Measurements from ENCODE around the gene RTN4RL2.

Gene RTN4RL2

DNA sequence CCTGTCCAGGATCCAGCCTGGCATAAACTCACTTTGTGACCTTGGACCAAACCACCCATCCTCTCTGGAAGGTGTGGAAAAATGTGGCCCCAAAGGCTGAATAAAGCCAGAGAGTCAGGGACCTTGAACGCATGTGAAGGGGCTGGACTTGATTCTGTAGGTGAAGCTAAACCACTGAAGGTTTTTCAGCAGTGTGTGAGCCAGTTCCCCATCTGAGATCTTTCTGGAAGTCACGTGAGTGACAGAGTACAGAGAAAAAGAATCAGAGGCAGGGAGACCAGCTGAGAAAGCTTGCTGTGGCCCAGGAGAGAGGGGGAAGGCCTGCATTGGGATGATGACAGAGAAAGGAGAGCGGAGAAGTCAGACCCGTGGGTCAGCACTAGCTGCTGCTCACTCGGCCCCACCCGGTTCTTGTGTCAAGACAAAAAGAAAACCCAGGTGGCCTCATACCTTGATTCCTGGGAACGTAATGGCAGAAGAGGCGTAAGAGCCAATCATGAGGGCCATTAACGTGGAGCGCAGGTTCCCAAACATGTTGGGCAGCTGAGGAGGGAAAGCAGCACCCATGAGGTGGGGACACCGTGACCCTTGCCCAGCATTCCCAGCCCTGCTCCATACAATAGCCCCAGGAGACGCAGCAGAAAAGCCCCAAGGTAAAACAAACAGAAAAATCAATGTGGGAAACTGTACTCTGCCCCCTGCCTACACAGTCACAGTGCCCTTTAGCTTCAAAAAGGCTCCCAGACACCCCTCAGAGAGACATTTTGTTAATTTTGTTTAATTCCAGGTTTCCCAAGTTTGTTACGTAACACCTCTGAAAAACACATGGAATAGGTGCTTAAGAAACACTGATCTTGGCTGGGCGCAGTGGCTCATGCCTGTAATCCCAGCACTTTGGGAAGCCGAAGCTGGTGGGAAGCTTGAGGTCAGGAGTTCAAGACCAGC is 37.2 kb downstream of the RTN4RL2 start:
- POLR2A ChIA-PET: interaction anchor here (1.0 kb wide), 1 partner anchor 18 kb away, joined by 4 read pairs; the partner anchor contains the start of gene SLC43A1
- CTCF ChIA-PET: interaction anchor here (0.6 to 1.2 kb wide), 4 partner anchors 13 to 171 kb away, joined by 3 read pairs; no protein-coding TSS in a partner anchor
- no peak for DNase-seq (ENCODE audit: extremely low spot score)

DNA sequence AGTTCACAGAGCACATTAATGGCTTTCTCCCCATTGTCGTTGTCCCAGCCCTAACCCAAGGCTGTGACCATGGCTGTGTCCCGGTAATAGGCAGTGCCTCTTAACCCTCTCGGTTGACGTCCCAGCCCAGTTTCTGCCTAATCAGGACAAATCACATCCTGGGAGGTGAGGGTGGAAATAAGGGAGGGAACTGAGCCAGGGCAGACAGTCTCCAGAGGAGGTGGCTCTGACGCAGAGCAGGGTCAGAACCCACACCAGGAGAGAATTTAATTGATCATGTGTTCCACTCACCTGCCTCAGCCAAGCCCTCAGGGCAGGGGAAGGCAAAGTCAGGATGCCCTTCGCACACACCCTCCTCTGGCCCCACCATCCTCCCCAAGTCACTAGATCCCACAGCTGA is 38.2 kb downstream of the RTN4RL2 start:
- ChIA-PET CTCF (no interaction called here), POLR2A (no interaction called here)
- no peak for DNase-seq (ENCODE audit: extremely low spot score)
- no peak for TF ChIP-seq SUZ12 (IDR thresholded peaks at IDR 0.05)
- TF ChIP-seq SP1 (IDR thresholded peaks at IDR 0.05): no peak
- TF ChIP-seq FOXA1 (IDR thresholded peaks at IDR 0.05): no peak
- no peak for TF ChIP-seq L3MBTL2 (conservative IDR thresholded peaks at IDR 0.05)
- no peak for TF ChIP-seq FOXM1 (IDR thresholded peaks at IDR 0.05; ENCODE audit: borderline replicate concordance)
- TF ChIP-seq ELF4 (IDR thresholded peaks at IDR 0.05): no peak
- TF ChIP-seq FOXK2 (IDR thresholded peaks at IDR 0.05): no peak
- no peak for TF ChIP-seq NFRKB (IDR thresholded peaks at IDR 0.05)
- TF ChIP-seq LEF1 (IDR thresholded peaks at IDR 0.05; ENCODE audit: borderline replicate concordance): no peak
- TF ChIP-seq HDGF (IDR thresholded peaks at IDR 0.05; ENCODE audit: borderline replicate concordance): no peak
- TF ChIP-seq ZNF384 (IDR thresholded peaks at IDR 0.05): no peak

More for the DNA sequence above, 37.2 kb downstream of the RTN4RL2 start:
- no peak for TF ChIP-seq HDGF (IDR thresholded peaks at IDR 0.05; ENCODE audit: borderline replicate concordance)
- TF ChIP-seq FOXM1 (IDR thresholded peaks at IDR 0.05; ENCODE audit: borderline replicate concordance): no peak
- TF ChIP-seq FOXK2 (IDR thresholded peaks at IDR 0.05): no peak
- no peak for TF ChIP-seq FOXA1 (IDR thresholded peaks at IDR 0.05)
- no peak for TF ChIP-seq BHLHE40 (IDR thresholded peaks at IDR 0.05; ENCODE audit: borderline replicate concordance)
- TF ChIP-seq NFRKB (IDR thresholded peaks at IDR 0.05): no peak
- TF ChIP-seq CTBP1 (IDR thresholded peaks at IDR 0.05; ENCODE audit: borderline replicate concordance): no peak
- no peak for TF ChIP-seq ZNF384 (IDR thresholded peaks at IDR 0.05)
- no peak for TF ChIP-seq ELF4 (IDR thresholded peaks at IDR 0.05)

DNA sequence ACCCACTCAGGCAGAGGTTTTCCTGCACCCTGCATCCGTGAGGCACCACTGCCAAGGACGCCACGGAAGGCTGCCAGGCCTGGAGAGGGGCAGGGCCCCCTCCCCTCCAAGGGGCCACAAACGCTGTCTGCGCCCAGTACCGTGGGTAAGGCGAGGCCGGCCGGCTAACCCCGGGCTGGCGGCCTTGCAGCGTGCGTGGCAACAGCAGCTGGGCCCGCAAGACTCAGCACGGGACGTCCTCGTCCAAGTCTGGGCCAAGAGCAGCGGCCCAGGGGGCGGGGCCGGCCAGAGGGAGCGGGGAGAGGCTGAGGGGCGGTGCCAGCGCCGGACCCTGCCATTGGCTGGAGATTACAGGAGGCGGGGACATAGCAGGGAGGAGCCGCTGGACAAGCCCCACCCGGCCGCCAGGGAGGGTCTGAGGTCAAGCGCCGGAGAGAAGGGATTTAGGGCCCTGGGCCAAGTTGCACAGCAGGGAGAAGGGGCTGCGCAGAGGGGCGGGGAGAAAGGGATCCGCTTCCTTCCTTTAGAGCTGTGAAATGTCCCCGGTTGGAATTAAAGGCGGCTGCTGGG is 39.2 kb downstream of the RTN4RL2 start:
- peak; percentile 98 for DNase-seq (ENCODE audit: extremely low spot score)
- CTCF ChIA-PET: no interaction called here
- TF ChIP-seq BHLHE40 (IDR thresholded peaks at IDR 0.05; ENCODE audit: borderline replicate concordance) (no peak), FOXA1 (IDR thresholded peaks at IDR 0.05) (no peak), CTBP1 (IDR thresholded peaks at IDR 0.05; ENCODE audit: borderline replicate concordance) (no peak), HDGF (IDR thresholded peaks at IDR 0.05; ENCODE audit: borderline replicate concordance) (0 out of 2 replicates have a peak, but pooled peaks have one; percentile 63)
- TF ChIP-seq, protein P1, sequence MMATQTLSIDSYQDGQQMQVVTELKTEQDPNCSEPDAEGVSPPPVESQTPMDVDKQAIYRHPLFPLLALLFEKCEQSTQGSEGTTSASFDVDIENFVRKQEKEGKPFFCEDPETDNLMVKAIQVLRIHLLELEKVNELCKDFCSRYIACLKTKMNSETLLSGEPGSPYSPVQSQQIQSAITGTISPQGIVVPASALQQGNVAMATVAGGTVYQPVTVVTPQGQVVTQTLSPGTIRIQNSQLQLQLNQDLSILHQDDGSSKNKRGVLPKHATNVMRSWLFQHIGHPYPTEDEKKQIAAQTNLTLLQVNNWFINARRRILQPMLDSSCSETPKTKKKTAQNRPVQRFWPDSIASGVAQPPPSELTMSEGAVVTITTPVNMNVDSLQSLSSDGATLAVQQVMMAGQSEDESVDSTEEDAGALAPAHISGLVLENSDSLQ (IDR thresholded peaks at IDR 0.05): no peak
- POLR2A ChIA-PET: interaction anchor here (2.4 kb wide), 1 partner anchor 17 kb away, joined by 13 read pairs; the partner anchor contains the start of gene SLC43A1

DNA sequence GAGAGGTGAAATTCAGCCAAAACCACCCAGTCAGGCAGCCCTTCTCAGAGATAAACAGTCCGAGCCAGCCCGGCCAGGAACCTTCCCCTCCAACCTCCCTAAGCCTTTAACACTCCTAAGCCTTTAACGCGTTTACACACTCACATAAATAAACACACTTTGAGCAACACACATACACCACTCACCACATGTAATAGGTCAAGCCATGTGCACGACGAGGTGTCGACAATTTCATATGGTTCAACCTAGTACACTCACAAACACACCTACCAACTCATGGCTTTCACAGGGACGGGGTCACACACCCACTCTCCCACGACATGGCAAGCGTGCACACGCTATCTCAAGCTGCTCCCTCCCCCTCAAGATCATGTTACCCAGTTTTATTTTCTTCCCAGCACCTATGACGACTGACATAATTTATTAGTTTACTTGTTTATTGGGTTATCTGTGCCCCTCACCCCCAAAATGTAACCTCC is 39.7 kb downstream of the RTN4RL2 start:
- ChIA-PET CTCF (no interaction called here), POLR2A (interaction anchor here (2.4 kb wide), 1 partner anchor 16 kb away, joined by 13 read pairs; the partner anchor contains the start of gene SLC43A1)
- peak; percentile 73 for TF ChIP-seq L3MBTL2 (conservative IDR thresholded peaks at IDR 0.05)
- TF ChIP-seq, protein P1 (IDR thresholded peaks at IDR 0.05): peak; percentile 70
- no peak for TF ChIP-seq FOXM1 (IDR thresholded peaks at IDR 0.05; ENCODE audit: borderline replicate concordance)
- TF ChIP-seq CTBP1 (IDR thresholded peaks at IDR 0.05; ENCODE audit: borderline replicate concordance): no peak
- DNase-seq (ENCODE audit: extremely low spot score): no peak

DNA sequence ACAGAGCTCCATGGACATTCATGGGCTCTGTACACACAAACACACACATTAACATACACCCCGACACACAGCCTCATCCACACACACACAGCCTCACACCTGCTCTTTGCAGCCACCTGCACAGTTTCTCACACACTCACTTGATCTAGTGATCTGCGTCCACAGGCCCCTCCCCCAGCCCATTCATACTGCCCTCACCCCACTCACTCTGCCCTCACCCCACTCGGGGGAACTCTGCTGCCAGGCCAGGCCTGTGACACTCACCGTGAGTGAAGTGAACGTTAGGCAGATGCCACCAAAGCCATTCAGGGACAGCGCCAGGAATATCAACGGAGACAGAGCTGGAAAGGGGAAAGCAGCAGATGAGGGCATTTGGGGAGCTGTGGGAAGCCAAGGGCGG is 40.2 kb downstream of the RTN4RL2 start:
- DNase-seq (ENCODE audit: extremely low spot score): no peak
- POLR2A ChIA-PET: interaction anchor here (2.4 kb wide), 1 partner anchor 16 kb away, joined by 13 read pairs; the partner anchor contains the start of gene SLC43A1
- CTCF ChIA-PET: no interaction called here
- TF ChIP-seq LEF1 (IDR thresholded peaks at IDR 0.05; ENCODE audit: borderline replicate concordance) (no peak), FOXK2 (IDR thresholded peaks at IDR 0.05) (no peak), ZNF384 (IDR thresholded peaks at IDR 0.05) (no peak), ARNT (IDR thresholded peaks at IDR 0.05) (no peak), TARDBP (IDR thresholded peaks at IDR 0.05) (no peak), FOXM1 (IDR thresholded peaks at IDR 0.05; ENCODE audit: borderline replicate concordance) (no peak), FOXA1 (IDR thresholded peaks at IDR 0.05) (no peak), BHLHE40 (IDR thresholded peaks at IDR 0.05; ENCODE audit: borderline replicate concordance) (no peak), CTBP1 (IDR thresholded peaks at IDR 0.05; ENCODE audit: borderline replicate concordance) (no peak), ELF4 (IDR thresholded peaks at IDR 0.05) (no peak), NFRKB (IDR thresholded peaks at IDR 0.05) (no peak), SP1 (IDR thresholded peaks at IDR 0.05) (no peak), L3MBTL2 (conservative IDR thresholded peaks at IDR 0.05) (no peak), SUZ12 (IDR thresholded peaks at IDR 0.05) (no peak), HDGF (IDR thresholded peaks at IDR 0.05; ENCODE audit: borderline replicate concordance) (no peak)
- TF ChIP-seq, protein P1 (IDR thresholded peaks at IDR 0.05): no peak

Measured in HEK293T (cell line).